Measurements from ENCODE around the gene PAX2. TPM values are rescaled to one million over a fixed set of nuclear protein-coding genes. Genes with fewer than 3 reads are reported as not detected.

Gene PAX2
- total RNA-seq, 4 donors from 2014 or later: not detected

DNA sequence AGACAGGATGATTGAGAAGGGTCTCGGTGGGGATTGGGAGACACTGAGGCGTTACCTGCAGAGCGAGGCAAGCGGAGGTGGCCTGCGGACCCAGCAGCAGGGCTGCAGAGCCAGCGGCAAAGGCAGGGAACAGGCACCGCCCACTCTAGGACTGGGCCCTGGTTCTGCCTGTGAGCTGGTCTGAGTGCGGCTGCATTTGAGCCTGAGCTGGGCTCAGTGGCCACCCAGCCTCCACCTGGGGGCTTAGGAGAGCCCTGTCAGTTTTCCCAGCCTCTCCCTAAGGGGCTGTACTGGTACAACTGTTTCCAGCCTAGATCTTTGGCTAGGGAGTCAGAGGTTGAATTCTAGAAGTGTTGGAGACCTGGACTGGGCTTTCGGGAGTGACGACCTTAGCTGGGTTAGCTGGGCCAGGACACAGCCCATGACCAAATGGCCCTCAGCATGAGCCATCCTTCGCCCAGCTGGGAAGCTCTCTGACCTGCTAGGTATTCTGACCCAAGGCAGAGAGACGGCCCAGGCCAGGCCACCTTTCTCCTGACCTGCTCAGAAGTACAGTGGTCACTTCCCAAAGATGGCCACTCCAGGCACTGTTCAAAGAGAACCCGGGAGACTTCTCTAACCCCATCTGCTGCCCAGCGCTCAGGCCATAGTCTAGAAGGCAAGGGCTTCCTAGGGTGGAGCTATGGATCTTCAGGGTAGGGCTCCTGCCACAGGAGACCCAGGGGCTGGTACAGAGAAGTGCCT, 64.9 kb downstream of the PAX2 start:
- peaks cover 98% of the 10 kb centered on the region for H3K27me3 ChIP-seq
- H3K27ac ChIP-seq: no peak overlapping the region
- in situ Hi-C loops (cut with MboI; ENCODE audit: low pct_ligation_motif_present in 1 of 4, low pct_unique_long_range_greater_than_20kb in 1 of 4, low sequenced_read_pairs in 3 of 4): no loop called here
- WGBS, 2 donors (ENCODE audit: low coverage in 1 of 2): 88% methylated on average over 14 of the region's 14 CpGs; no CpG with 5 or more reads in 1 of the 2 donors
- no peaks in the 10 kb centered on the region for H3K36me3 ChIP-seq
- intact Hi-C loops (cut with DNase I; ENCODE audit: low total_unique reads): no loop called here
- TF ChIP-seq POLR2AphosphoS5 (IDR thresholded peaks at IDR 0.05) (no peak), EP300 (IDR thresholded peaks at IDR 0.05; ENCODE audit: low read depth) (no peak), POLR2A (IDR thresholded peaks at IDR 0.05) (no peak)
- TF ChIP-seq, protein P1, sequence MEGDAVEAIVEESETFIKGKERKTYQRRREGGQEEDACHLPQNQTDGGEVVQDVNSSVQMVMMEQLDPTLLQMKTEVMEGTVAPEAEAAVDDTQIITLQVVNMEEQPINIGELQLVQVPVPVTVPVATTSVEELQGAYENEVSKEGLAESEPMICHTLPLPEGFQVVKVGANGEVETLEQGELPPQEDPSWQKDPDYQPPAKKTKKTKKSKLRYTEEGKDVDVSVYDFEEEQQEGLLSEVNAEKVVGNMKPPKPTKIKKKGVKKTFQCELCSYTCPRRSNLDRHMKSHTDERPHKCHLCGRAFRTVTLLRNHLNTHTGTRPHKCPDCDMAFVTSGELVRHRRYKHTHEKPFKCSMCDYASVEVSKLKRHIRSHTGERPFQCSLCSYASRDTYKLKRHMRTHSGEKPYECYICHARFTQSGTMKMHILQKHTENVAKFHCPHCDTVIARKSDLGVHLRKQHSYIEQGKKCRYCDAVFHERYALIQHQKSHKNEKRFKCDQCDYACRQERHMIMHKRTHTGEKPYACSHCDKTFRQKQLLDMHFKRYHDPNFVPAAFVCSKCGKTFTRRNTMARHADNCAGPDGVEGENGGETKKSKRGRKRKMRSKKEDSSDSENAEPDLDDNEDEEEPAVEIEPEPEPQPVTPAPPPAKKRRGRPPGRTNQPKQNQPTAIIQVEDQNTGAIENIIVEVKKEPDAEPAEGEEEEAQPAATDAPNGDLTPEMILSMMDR (IDR thresholded peaks at IDR 0.05): no peak
- H3K9me3 ChIP-seq: no peaks in the 10 kb centered on the region
- no peak overlapping the region for H3K4me3 ChIP-seq
- no peak for DNase-seq
- no peaks in the 10 kb centered on the region for H3K4me1 ChIP-seq

DNA sequence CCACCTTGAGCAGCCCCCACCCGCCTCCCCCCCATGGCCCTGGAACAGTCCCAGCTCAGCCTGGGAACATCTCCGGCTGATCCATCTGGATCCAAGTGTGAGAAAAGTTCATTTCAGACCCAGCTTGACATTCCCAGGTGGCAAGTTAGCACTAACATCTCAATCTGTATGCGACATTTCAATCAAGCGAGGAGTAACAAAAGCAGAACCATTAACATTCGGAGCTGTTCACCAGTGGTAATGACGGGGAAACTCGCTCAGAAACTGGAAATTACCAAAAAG, 65.4 kb downstream of the PAX2 start:
- H3K36me3 ChIP-seq: no peaks in the 10 kb centered on the region
- no peaks in the 10 kb centered on the region for H3K9me3 ChIP-seq
- H3K27ac ChIP-seq: no peak overlapping the region
- H3K4me3 ChIP-seq: no peak overlapping the region
- in situ Hi-C loops (cut with MboI; ENCODE audit: low pct_ligation_motif_present in 1 of 4, low pct_unique_long_range_greater_than_20kb in 1 of 4, low sequenced_read_pairs in 3 of 4) (no loop called here), intact Hi-C loops (cut with DNase I; ENCODE audit: low total_unique reads) (no loop called here)
- WGBS, 2 donors (ENCODE audit: low coverage in 1 of 2): 84 to 95% methylated on average over 5 to 7 of the region's 7 CpGs
- no peaks in the 10 kb centered on the region for H3K4me1 ChIP-seq
- peaks cover 98% of the 10 kb centered on the region for H3K27me3 ChIP-seq
- TF ChIP-seq, protein P1 (IDR thresholded peaks at IDR 0.05): no peak
- TF ChIP-seq POLR2A (IDR thresholded peaks at IDR 0.05) (no peak), POLR2AphosphoS5 (IDR thresholded peaks at IDR 0.05) (no peak), EP300 (IDR thresholded peaks at IDR 0.05; ENCODE audit: low read depth) (no peak)
- no peak for DNase-seq

DNA sequence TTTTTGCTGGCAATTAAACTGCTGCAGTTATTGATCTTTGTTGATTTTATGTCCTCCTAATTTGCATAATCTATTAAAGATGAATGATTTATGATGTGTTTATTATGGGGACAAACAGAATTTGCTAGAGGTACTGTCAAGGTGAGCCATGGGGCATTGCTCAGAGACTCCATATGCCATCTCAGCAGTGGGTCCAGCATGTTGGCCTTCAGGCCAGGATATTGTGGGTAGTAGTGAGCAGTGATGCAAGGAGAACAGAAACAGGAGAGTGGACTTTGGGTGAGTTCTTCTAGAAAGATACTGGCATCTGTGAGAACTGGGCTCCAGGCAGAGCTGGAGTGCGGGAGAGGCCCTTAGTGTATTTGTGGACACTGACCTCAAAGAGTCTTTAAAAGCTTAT, 65.9 kb downstream of the PAX2 start:
- Histone ChIP-seq H3K36me3 (no peaks in the 10 kb centered on the region), H3K27ac (no peak overlapping the region), H3K27me3 (peaks cover 98% of the 10 kb centered on the region), H3K4me3 (no peak overlapping the region), H3K4me1 (no peaks in the 10 kb centered on the region), H3K9me3 (no peaks in the 10 kb centered on the region)
- intact Hi-C loops (cut with DNase I; ENCODE audit: low total_unique reads) (no loop called here), in situ Hi-C loops (cut with MboI; ENCODE audit: low pct_ligation_motif_present in 1 of 4, low pct_unique_long_range_greater_than_20kb in 1 of 4, low sequenced_read_pairs in 3 of 4) (no loop called here)
- 77% methylated on average over 1 of the region's 1 CpG; no CpG with 5 or more reads in 1 of the 2 donors for WGBS, 2 donors (ENCODE audit: low coverage in 1 of 2)
- TF ChIP-seq EP300 (IDR thresholded peaks at IDR 0.05; ENCODE audit: low read depth) (no peak), POLR2AphosphoS5 (IDR thresholded peaks at IDR 0.05) (no peak), POLR2A (IDR thresholded peaks at IDR 0.05) (no peak)
- TF ChIP-seq, protein P1 (IDR thresholded peaks at IDR 0.05): no peak
- no peak for DNase-seq

DNA sequence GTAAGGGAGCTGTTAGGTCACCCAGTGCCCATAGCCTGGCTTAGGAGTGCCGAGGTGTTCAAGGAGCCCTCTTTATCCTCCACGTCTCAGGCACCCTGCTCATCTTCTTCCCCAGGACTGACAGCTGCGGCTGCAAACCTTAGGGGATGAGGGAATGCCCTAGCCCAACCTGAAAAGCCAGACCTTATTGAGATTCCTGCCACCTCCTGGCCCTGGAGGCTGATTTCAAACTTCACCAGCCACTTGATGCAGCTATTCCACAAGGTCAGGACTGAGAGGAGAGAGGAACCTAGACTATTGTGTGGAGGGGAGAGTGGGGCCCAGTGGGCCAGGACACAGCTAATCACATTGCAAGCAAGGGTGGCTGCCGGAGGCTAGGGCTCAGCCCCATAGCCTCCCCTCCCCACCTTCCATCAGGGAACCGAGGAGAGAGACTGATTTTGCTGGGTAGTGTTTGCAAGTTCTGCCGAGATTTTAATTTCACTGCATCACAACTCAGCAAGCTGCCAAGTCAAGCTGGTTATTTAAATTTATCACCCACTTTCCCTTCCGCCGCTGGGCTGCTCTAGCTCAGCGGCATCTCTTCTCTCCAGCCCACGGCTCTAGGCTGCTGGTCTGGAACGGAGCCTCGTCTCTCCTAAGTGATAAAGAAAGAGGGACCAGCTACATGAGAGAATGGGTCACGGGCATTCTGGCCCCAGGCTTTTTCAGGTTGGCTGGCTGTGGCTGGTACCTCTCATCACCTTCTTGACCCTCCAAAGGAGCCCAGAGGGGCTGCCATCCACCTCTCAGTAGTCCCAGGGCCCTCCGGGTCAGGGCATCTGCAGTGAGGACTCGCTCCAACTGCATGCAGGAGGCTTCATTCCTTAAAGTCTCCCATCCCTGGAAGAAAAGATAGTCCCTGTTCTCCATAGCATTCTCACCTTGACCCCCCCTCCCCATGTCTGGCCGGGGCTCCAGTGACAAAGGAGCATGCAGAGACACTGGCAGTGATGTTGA, 66.7 kb downstream of the PAX2 start:
- H3K27me3 ChIP-seq: peaks cover 99% of the 10 kb centered on the region
- H3K36me3 ChIP-seq: no peaks in the 10 kb centered on the region
- H3K27ac ChIP-seq: no peak overlapping the region
- 68 to 89% methylated on average over 4 to 16 of the region's 16 CpGs for WGBS, 2 donors (ENCODE audit: low coverage in 1 of 2)
- intact Hi-C loops (cut with DNase I; ENCODE audit: low total_unique reads): no loop called here
- in situ Hi-C loops (cut with MboI; ENCODE audit: low pct_ligation_motif_present in 1 of 4, low pct_unique_long_range_greater_than_20kb in 1 of 4, low sequenced_read_pairs in 3 of 4): no loop called here
- TF ChIP-seq POLR2AphosphoS5 (IDR thresholded peaks at IDR 0.05): no peak
- no peaks in the 10 kb centered on the region for H3K4me1 ChIP-seq
- H3K4me3 ChIP-seq: no peak overlapping the region
- H3K9me3 ChIP-seq: no peaks in the 10 kb centered on the region
- no peak for DNase-seq
